ENCODE results near the gene CSNK1A1L.

GRCh38 chr13:37109051-37109678, 3.7 kb upstream of the CSNK1A1L start:
- peak in 2 of 3 experiments; percentile 47 to 52 for TF ChIP-seq CTCF (optimal IDR thresholded peaks at IDR 0.05 in 1 of 3, IDR thresholded peaks at IDR 0.05 in 1 of 3, conservative IDR thresholded peaks at IDR 0.05 in 1 of 3; ENCODE audit: extremely low read depth in 1 of 3, insufficient read depth in 2 of 3, low read length in 3 of 3)
- no peak for TF ChIP-seq EZH2 (IDR thresholded peaks at IDR 0.05; ENCODE audit: low read length)

Measured in keratinocyte (primary cell).